ENCODE data around the gene P3R3URF. TPM values are rescaled to one million over a fixed set of nuclear protein-coding genes. Genes with fewer than 3 reads are reported as not detected.
A peak's percentile ranks its signal among the peaks of the same experiment; 100 is the strongest.

Gene P3R3URF
- total RNA-seq, 1 donor from 2014 or later = not detected

- TF ChIP-seq, protein P1, sequence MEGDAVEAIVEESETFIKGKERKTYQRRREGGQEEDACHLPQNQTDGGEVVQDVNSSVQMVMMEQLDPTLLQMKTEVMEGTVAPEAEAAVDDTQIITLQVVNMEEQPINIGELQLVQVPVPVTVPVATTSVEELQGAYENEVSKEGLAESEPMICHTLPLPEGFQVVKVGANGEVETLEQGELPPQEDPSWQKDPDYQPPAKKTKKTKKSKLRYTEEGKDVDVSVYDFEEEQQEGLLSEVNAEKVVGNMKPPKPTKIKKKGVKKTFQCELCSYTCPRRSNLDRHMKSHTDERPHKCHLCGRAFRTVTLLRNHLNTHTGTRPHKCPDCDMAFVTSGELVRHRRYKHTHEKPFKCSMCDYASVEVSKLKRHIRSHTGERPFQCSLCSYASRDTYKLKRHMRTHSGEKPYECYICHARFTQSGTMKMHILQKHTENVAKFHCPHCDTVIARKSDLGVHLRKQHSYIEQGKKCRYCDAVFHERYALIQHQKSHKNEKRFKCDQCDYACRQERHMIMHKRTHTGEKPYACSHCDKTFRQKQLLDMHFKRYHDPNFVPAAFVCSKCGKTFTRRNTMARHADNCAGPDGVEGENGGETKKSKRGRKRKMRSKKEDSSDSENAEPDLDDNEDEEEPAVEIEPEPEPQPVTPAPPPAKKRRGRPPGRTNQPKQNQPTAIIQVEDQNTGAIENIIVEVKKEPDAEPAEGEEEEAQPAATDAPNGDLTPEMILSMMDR (IDR thresholded peaks at IDR 0.05; ENCODE audit: insufficient read depth, low read length, poor library complexity, severe bottlenecking) = no peak
- Histone ChIP-seq H3K4me3 (ENCODE audit: low read depth, low read length) (no peak overlapping the region), H3K27me3 (ENCODE audit: control insufficient read depth, insufficient read depth, low read length) (no peaks in the 10 kb centered on the region), H3K36me3 (ENCODE audit: control insufficient read depth, insufficient read depth, low read length) (peaks cover 2% of the 10 kb centered on the region)
- no peak for DNase-seq (ENCODE audit: low read depth)
Observed at GRCh38 chr1:46187106-46187869, 11.0 kb upstream of the P3R3URF start.

DNA sequence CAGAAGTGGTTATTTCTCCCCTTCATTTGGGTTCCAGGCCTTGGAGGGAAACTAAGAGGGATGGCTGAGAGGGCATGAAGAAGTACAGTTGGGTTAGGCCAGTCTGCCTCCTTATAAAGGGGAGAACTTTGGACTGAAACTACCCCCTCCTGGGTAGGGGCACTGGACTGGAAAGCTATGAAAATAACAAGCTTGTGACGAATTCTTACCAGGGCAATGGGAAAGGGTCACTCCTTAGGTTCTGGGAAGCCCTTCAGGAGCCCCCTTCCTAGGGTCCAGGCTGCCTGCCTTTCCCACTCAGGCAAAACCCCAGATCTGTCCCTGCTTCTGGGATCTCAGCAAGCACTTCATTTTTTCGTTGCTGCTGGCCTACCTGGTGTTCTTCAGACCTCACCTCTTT lies 9.8 kb upstream of the P3R3URF start:
- DNase-seq (ENCODE audit: low read depth) = no peak
- H3K27me3 ChIP-seq (ENCODE audit: control insufficient read depth, insufficient read depth, low read length) = no peaks in the 10 kb centered on the region
- H3K36me3 ChIP-seq (ENCODE audit: control insufficient read depth, insufficient read depth, low read length) = peaks cover 2% of the 10 kb centered on the region
- TF ChIP-seq, protein P1 (IDR thresholded peaks at IDR 0.05; ENCODE audit: insufficient read depth, low read length, poor library complexity, severe bottlenecking) = no peak
- no peak overlapping the region for H3K4me3 ChIP-seq (ENCODE audit: low read depth, low read length)

DNA sequence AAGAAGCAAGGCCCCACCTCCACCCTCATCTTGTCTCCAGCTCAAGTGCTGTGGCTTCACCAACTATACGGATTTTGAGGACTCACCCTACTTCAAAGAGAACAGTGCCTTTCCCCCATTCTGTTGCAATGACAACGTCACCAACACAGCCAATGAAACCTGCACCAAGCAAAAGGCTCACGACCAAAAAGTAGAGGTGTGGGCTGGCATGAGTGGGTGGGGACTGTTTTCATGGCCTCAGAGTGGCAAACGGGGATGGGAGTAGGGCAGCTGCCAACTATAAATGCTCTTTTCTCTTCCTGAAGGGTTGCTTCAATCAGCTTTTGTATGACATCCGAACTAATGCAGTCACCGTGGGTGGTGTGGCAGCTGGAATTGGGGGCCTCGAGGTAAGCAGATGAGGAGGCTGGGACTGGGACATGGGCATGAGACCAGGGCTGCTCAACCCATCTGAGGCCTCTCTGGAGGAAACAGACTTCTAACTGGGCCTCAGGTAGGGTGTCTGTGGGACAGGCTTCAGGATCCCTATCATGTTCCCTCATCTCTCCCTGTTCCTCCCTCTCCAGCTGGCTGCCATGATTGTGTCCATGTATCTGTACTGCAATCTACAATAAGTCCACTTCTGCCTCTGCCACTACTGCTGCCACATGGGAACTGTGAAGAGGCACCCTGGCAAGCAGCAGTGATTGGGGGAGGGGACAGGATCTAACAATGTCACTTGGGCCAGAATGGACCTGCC lies 8.8 kb upstream of the P3R3URF start:
- TF ChIP-seq, protein P1 (IDR thresholded peaks at IDR 0.05; ENCODE audit: insufficient read depth, low read length, poor library complexity, severe bottlenecking) = no peak
- Histone ChIP-seq H3K4me3 (ENCODE audit: low read depth, low read length) (no peak overlapping the region), H3K27me3 (ENCODE audit: control insufficient read depth, insufficient read depth, low read length) (no peaks in the 10 kb centered on the region), H3K36me3 (ENCODE audit: control insufficient read depth, insufficient read depth, low read length) (peaks cover 2% of the 10 kb centered on the region)
- no peak for DNase-seq (ENCODE audit: low read depth)

DNA sequence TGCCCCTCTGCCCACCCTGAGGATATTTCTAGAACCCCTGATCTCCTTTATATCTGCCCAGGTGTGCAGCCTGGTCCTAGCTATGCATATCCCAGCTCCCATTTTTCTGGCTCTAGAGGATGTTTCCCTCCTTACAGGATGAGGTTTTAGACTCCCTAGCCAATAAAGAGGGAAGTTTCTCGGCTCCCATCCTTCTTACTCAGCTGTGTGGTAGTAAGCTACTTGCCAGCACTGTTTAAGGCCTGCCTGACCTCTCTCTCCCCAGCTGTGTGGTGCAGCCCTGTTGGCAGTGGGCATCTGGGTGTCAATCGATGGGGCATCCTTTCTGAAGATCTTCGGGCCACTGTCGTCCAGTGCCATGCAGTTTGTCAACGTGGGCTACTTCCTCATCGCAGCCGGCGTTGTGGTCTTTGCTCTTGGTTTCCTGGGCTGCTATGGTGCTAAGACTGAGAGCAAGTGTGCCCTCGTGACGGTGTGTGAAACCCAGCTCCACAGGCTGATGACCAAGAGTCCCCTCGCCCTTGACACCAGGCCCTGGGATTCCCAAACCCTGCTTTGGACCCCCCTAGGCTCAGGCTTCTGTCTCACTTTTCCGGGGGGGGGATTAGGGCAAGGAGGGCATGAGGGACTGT lies 7.8 kb upstream of the P3R3URF start:
- Histone ChIP-seq H3K4me3 (ENCODE audit: low read depth, low read length) (no peak overlapping the region), H3K36me3 (ENCODE audit: control insufficient read depth, insufficient read depth, low read length) (peaks cover 2% of the 10 kb centered on the region), H3K27me3 (ENCODE audit: control insufficient read depth, insufficient read depth, low read length) (no peaks in the 10 kb centered on the region)
- TF ChIP-seq, protein P1 (IDR thresholded peaks at IDR 0.05; ENCODE audit: insufficient read depth, low read length, poor library complexity, severe bottlenecking) = no peak
- no peak for DNase-seq (ENCODE audit: low read depth)

- TF ChIP-seq, protein P1 (IDR thresholded peaks at IDR 0.05; ENCODE audit: insufficient read depth, low read length, poor library complexity, severe bottlenecking) = no peak
- Histone ChIP-seq H3K4me3 (ENCODE audit: low read depth, low read length) (no peak overlapping the region), H3K36me3 (ENCODE audit: control insufficient read depth, insufficient read depth, low read length) (peaks cover 2% of the 10 kb centered on the region), H3K27me3 (ENCODE audit: control insufficient read depth, insufficient read depth, low read length) (no peaks in the 10 kb centered on the region)
- peak; percentile 97 for DNase-seq (ENCODE audit: low read depth)
Observed at GRCh38 chr1:46183079-46183847, 7.0 kb upstream of the P3R3URF start.

Data from kidney epithelial cell (primary cell).